SK-N-SH (cell line): ENCODE measurements around the gene PAM16. TPM values are rescaled to one million over a fixed set of nuclear protein-coding genes. Genes with fewer than 3 reads are reported as not detected.

ENCODE experiments used
- CTCF ChIA-PET: fragments of 300-600, 350-600 bp; formaldehyde crosslinking; extraction: SDS; loops from one replicate; lab custom pipeline; 2021; lab: Yijun Ruan, JAX
- POLR2A ChIA-PET: fragments of 350-600 bp; sonication (Branson Sonifier 250); formaldehyde crosslinking; extraction: SDS; loops from one replicate; lab custom pipeline; 2020; ENCODE audit warnings: antibody characterized with exemption, inconsistent platforms; lab: Yijun Ruan, JAX
- DNase-seq: peaks from one replicate; pipeline ENCODE4 v3.0.0; 2012
- H2AFZ ChIP-seq: fragments of 200-600 bp; sonication (generic); 2 replicates; pipeline ENCODE4 v1.8.1; 2016; ENCODE audit warnings: antibody characterized with exemption, mild to moderate bottlenecking, low read depth
- H3F3A ChIP-seq: fragments of 200-600 bp; sonication (generic); replicated peaks from 2 replicates; pipeline ENCODE3; 2016; ENCODE audit warnings: antibody characterized with exemption, mild to moderate bottlenecking; ENCODE audit not compliant: insufficient read depth
- H3K27ac ChIP-seq, 2 experiments: fragments of 200-500 bp in 1 of 2; fragments of 200-600 bp in 1 of 2; sonication (Bioruptor generic) in 1 of 2; sonication (generic), shearing (Covaris generic) in 1 of 2; 2 replicates each; pipeline versions ENCODE4 v1.5.1 to v1.6.1; 2014 to 2016; ENCODE audit warnings: low read depth in 2 of 2, inconsistent platforms in 1 of 2, low read length in 1 of 2, mild to moderate bottlenecking in 1 of 2, mixed read lengths in 1 of 2
- H3K27me3 ChIP-seq: fragments of 200-600 bp; sonication (generic), shearing (Covaris generic); 2 replicates; pipeline ENCODE4 v1.6.1; 2016; ENCODE audit warnings: mixed run types; ENCODE audit not compliant: insufficient read depth
- H3K36me3 ChIP-seq, 2 experiments: fragments of 200-500 bp in 1 of 2; fragments of 200-600 bp in 1 of 2; sonication (Bioruptor generic) in 1 of 2; sonication (generic) in 1 of 2; replicated peaks in 1 of 2; 2 replicates each; pipeline versions ENCODE3 to v1.5.1; 2014 to 2016; ENCODE audit warnings: low read length in 1 of 2, mild to moderate bottlenecking in 1 of 2; ENCODE audit not compliant: insufficient read depth in 2 of 2, control insufficient read depth in 1 of 2
- H3K4me1 ChIP-seq, 2 experiments: fragments of 200-500 bp in 1 of 2; fragments of 200-600 bp in 1 of 2; sonication (Bioruptor generic) in 1 of 2; sonication (generic), shearing (Covaris generic) in 1 of 2; 2 replicates each; pipeline versions ENCODE4 v1.5.1 to v1.6.1; 2014 to 2016; ENCODE audit warnings: low read depth in 1 of 2, low read length in 1 of 2, mixed run types in 1 of 2; ENCODE audit not compliant: insufficient read depth in 2 of 2, control insufficient read depth in 1 of 2
- H3K4me2 ChIP-seq: fragments of 200-600 bp; sonication (generic), shearing (Covaris generic); 2 replicates; pipeline ENCODE4 v1.6.1; 2017; ENCODE audit warnings: mixed run types
- H3K4me3 ChIP-seq, 2 experiments: fragments of 200-500 bp in 1 of 2; fragments of 200-600 bp in 1 of 2; sonication (Bioruptor generic) in 1 of 2; sonication (generic), shearing (Covaris generic) in 1 of 2; 2 replicates each; pipeline versions ENCODE4 v1.5.1 to v1.8.1; 2014 to 2016; ENCODE audit warnings: low read depth in 2 of 2, inconsistent platforms in 1 of 2, low read length in 1 of 2, mild to moderate bottlenecking in 1 of 2, mixed read lengths in 1 of 2, moderate library complexity in 1 of 2
- H3K79me2 ChIP-seq: fragments of 200-600 bp; sonication (generic); 2 replicates; pipeline ENCODE4 v1.8.1; 2017; ENCODE audit warnings: mild to moderate bottlenecking; ENCODE audit not compliant: insufficient read depth
- H3K9ac ChIP-seq: fragments of 200-600 bp; sonication (generic); 2 replicates; pipeline ENCODE4 v1.6.1; 2017; ENCODE audit warnings: mixed run types
- H3K9me2 ChIP-seq: fragments of 200-600 bp; sonication (generic); 2 replicates; pipeline ENCODE4 v1.6.1; 2017; ENCODE audit warnings: mixed run types
- H3K9me3 ChIP-seq: fragments of 200-600 bp; sonication (generic); 2 replicates; pipeline ENCODE4 v1.6.1; 2017; ENCODE audit warnings: mixed run types, mild to moderate bottlenecking, moderate library complexity
- H4K20me1 ChIP-seq: fragments of 200-600 bp; sonication (generic); 2 replicates; pipeline ENCODE4 v1.6.1; 2017; ENCODE audit warnings: mild to moderate bottlenecking, mixed run types; ENCODE audit not compliant: insufficient read depth
- ELF1 ChIP-seq: IDR thresholded peaks from 2 replicates; pipeline ENCODE4 v1.4.0; 2012
- EP300 ChIP-seq, 2 experiments: IDR thresholded peaks; 2 replicates each; pipeline versions ENCODE4 v1.4.0 to v1.6.1; 2012; ENCODE audit warnings: borderline replicate concordance in 1 of 2, low read depth in 1 of 2, low read length in 1 of 2
- EZH2phosphoT487 ChIP-seq: fragments of 200-600 bp; sonication (generic); IDR thresholded peaks from 2 replicates; pipeline ENCODE4 v1.6.1; 2017; ENCODE audit warnings: low read depth, mixed run types, mild to moderate bottlenecking, antibody characterized with exemption, moderate library complexity, borderline replicate concordance
- FOSL2 ChIP-seq: IDR thresholded peaks from 2 replicates; pipeline ENCODE4 v1.4.0; 2012; ENCODE audit warnings: low read depth, mild to moderate bottlenecking, moderate library complexity, borderline replicate concordance
- FOXJ3 ChIP-seq: sonication (generic); formaldehyde crosslinking; IDR thresholded peaks from 2 replicates; pipeline ENCODE4 v1.5.1; 2020; ENCODE audit warnings: mild to moderate bottlenecking, missing genetic modification reagents
- GABPA ChIP-seq: IDR thresholded peaks from 2 replicates; pipeline ENCODE4 v1.4.0; 2012; ENCODE audit warnings: low read depth, mild to moderate bottlenecking
- IRF3 ChIP-seq: fragments of 150-350 bp; IDR thresholded peaks from 2 replicates; pipeline ENCODE4 v1.6.1; 2016; ENCODE audit warnings: mild to moderate bottlenecking, low read depth, low read length
- MAX ChIP-seq: IDR thresholded peaks from 2 replicates; pipeline ENCODE4 v1.4.0; 2012; ENCODE audit warnings: low read depth
- NFIC ChIP-seq: IDR thresholded peaks from 2 replicates; pipeline ENCODE4 v1.4.0; 2012; ENCODE audit warnings: borderline replicate concordance
- NRF1 ChIP-seq: IDR thresholded peaks from 2 replicates; pipeline ENCODE4 v1.6.1; 2012; ENCODE audit warnings: low read depth, mild to moderate bottlenecking, low read length
- PBX3 ChIP-seq: IDR thresholded peaks from 2 replicates; pipeline ENCODE4; 2012
- POLR2AphosphoS5 ChIP-seq: IDR thresholded peaks from 2 replicates; pipeline ENCODE4 v1.6.1; 2012; ENCODE audit warnings: low read depth, low read length
- RAD21 ChIP-seq: IDR thresholded peaks from 2 replicates; pipeline ENCODE4 v1.6.1; 2012; ENCODE audit warnings: mild to moderate bottlenecking, low read length
- RCOR1 ChIP-seq: fragments of 150-350 bp; IDR thresholded peaks from 2 replicates; pipeline ENCODE4 v1.6.1; 2017; ENCODE audit warnings: antibody characterized with exemption, low read length
- REST ChIP-seq: IDR thresholded peaks from 2 replicates; pipeline ENCODE4 v1.6.1; 2012; ENCODE audit warnings: mild to moderate bottlenecking, low read depth, low read length, moderate library complexity
- RFX5 ChIP-seq: IDR thresholded peaks from 2 replicates; pipeline ENCODE4 v1.6.1; 2012; ENCODE audit warnings: mild to moderate bottlenecking, improper control_type of control experiment, low read length
- RXRA ChIP-seq: IDR thresholded peaks from 2 replicates; pipeline ENCODE4 v1.4.0; 2012; ENCODE audit warnings: low read depth, mild to moderate bottlenecking, borderline replicate concordance
- SIN3A ChIP-seq: IDR thresholded peaks from 2 replicates; pipeline ENCODE4 v1.6.1; 2012; ENCODE audit warnings: low read depth, mild to moderate bottlenecking, low read length, moderate library complexity, borderline replicate concordance
- USF1 ChIP-seq: IDR thresholded peaks from 2 replicates; pipeline ENCODE4 v1.4.0; 2012; ENCODE audit warnings: low read depth, borderline replicate concordance
- USF2 ChIP-seq: fragments of 150-350 bp; IDR thresholded peaks from 2 replicates; pipeline ENCODE4 v1.6.1; 2017; ENCODE audit warnings: antibody characterized with exemption, low read length, low read depth, borderline replicate concordance
- YY1 ChIP-seq: IDR thresholded peaks from 2 replicates; pipeline ENCODE4 v1.4.0; 2012; ENCODE audit warnings: low read depth, mild to moderate bottlenecking
- WGBS: methylation state at CpG from one replicate; pipeline ENCODE4 v1.1.6; 2017; ENCODE audit warnings: low lambda C conversion rate; 5-methylcytosine and 5-hydroxymethylcytosine counted together
- polyA plus RNA-seq, 3 experiments: library from polyadenylated mRNA; depleted of rRNA; stranded (reverse); fragments of >200 nt; gene quantifications; 2 replicates each; pipeline ENCODE4 v1.2.3, GENCODE V29; 2012

Gene PAM16
- polyA plus RNA-seq, 1 of the 3 experiments (the other 2 are of a cell fraction), result 96.4 TPM

- TF ChIP-seq GABPA, result no peak
These were observed 28.7 kb downstream of the PAM16 start (continued) for GRCh38 chr16:4322121-4323052.

GRCh38 chr16:4321286-4322120 lies 29.6 kb downstream of the PAM16 start:
- H3K9me2 ChIP-seq, result no peaks in the 10 kb centered on the region
- H3K36me3 ChIP-seq, result no peaks in the 10 kb centered on the region
- H3K27me3 ChIP-seq, result no peaks in the 10 kb centered on the region
- H3K4me2 ChIP-seq, result no peak overlapping the region
- no peak for TF ChIP-seq YY1
- no peak for TF ChIP-seq MAX
- no peak for TF ChIP-seq ELF1
- TF ChIP-seq RCOR1, result no peak
- TF ChIP-seq RXRA, result no peak
- TF ChIP-seq EP300 (IDR thresholded peaks at IDR 0.05; ENCODE audit: borderline replicate concordance in 1 of 2, low read depth in 1 of 2, low read length in 1 of 2), result no peak
- TF ChIP-seq IRF3, result no peak
- TF ChIP-seq USF2, result no peak
- TF ChIP-seq NFIC, result no peak
- no peak for TF ChIP-seq EZH2phosphoT487
- no peak for TF ChIP-seq FOXJ3 (CRISPR knock-in tag)
- TF ChIP-seq POLR2AphosphoS5, result no peak
- TF ChIP-seq REST, result no peak
- TF ChIP-seq FOSL2, result no peak
- no peak for TF ChIP-seq SIN3A
- no peak for TF ChIP-seq NRF1
- no peak for TF ChIP-seq PBX3
- TF ChIP-seq RAD21, result no peak
- no peak for TF ChIP-seq RFX5
- TF ChIP-seq USF1, result no peak
- H3F3A ChIP-seq, result no peaks in the 10 kb centered on the region
- peaks cover 98% of the 10 kb centered on the region for H3K79me2 ChIP-seq
- ChIA-PET CTCF (interaction anchor here (0.8 to 14.9 kb wide), 6 partner anchors 9 to 82 kb away, joined by 3 to 281 read pairs (median 7); no protein-coding TSS in a partner anchor), POLR2A (no interaction called here)
- peaks cover 13 to 54% of the 10 kb centered on the region in 2 experiments; a peak in 1 of 4 replicates for H3K4me1 ChIP-seq
- H2AFZ ChIP-seq, result no peak overlapping the region
- no peak overlapping the region for H3K4me3 ChIP-seq
- no peak overlapping the region; a peak in 1 of 4 replicates for H3K27ac ChIP-seq
- DNase-seq, result no peak
- no peak overlapping the region for H3K9ac ChIP-seq
- no peaks in the 10 kb centered on the region for H3K9me3 ChIP-seq
- H4K20me1 ChIP-seq, result peaks cover 93% of the 10 kb centered on the region
- WGBS, result 93% methylated on average over 15 of the region's 19 CpGs
